HepG2 (cell line): ENCODE data around the gene TMCC2. TPM values are rescaled to one million over a fixed set of nuclear protein-coding genes. Genes with fewer than 3 reads are reported as not detected.

ENCODE experiments used
- ARID5B ChIP-seq: IDR thresholded peaks from 2 replicates; pipeline ENCODE4 v1.4.0; 2020; ENCODE audit warnings: mild to moderate bottlenecking, missing genetic modification reagents
- HNF4A ChIP-seq: sonication (generic); formaldehyde crosslinking; IDR thresholded peaks from 2 replicates; pipeline ENCODE4 v1.4.0; 2020; ENCODE audit warnings: missing genetic modification reagents
- RFX3 ChIP-seq: IDR thresholded peaks from 2 replicates; pipeline ENCODE4 v1.6.1; 2016; ENCODE audit warnings: missing biosample characterization, missing genetic modification reagents
- ZMAT3 ChIP-seq: sonication (generic); formaldehyde crosslinking; conservative IDR thresholded peaks from 2 replicates; pipeline ENCODE4 v1.7.0; 2021; ENCODE audit warnings: missing genetic modification reagents
- ZNF138 ChIP-seq: sonication (generic); formaldehyde crosslinking; IDR thresholded peaks from 2 replicates; pipeline ENCODE4 v1.5.0; 2020; ENCODE audit warnings: mild to moderate bottlenecking, low read depth, missing genetic modification reagents
- ZNF580 ChIP-seq: IDR thresholded peaks from 2 replicates; pipeline ENCODE4 v1.6.1; 2016; ENCODE audit warnings: low read depth, borderline replicate concordance
- ZNF788 ChIP-seq: sonication (generic); formaldehyde crosslinking; IDR thresholded peaks from 2 replicates; pipeline ENCODE4 v1.5.0; 2020; ENCODE audit warnings: mild to moderate bottlenecking, missing genetic modification reagents, borderline replicate concordance
- polyA plus RNA-seq, 8 experiments: library from polyadenylated mRNA; depleted of rRNA in 3 of 8; stranded (reverse) in 7 of 8; unstranded in 1 of 8; fragments of >200 nt; fragmentation: Illumina TruSeq in 4 of 8; extraction: Trizol in 4 of 8; gene quantifications; 2 replicates each; pipeline versions ENCODE4 v1.2.1 to v1.2.3, GENCODE V29; 2011 to 2016; ENCODE audit warnings: low read depth in 4 of 8, missing spikeins in 1 of 8, mixed read lengths in 1 of 8; ENCODE audit not compliant: insufficient read depth in 1 of 8
- total RNA-seq, 5 experiments: library from RNA; depleted of rRNA; stranded (reverse); fragments of >200 nt; fragmentation: Illumina TruSeq; extraction: Trizol; gene quantifications; 2 replicates each; pipeline ENCODE4 v1.2.3, GENCODE V29; 2016; ENCODE audit warnings: low read depth in 1 of 5

Gene TMCC2
- total and polyA plus RNA-seq, 2 of the 13 experiments (the other 11 are each of a cell fraction or from before 2014, with no cell fraction given) = 0.12 to 0.24 TPM

- TF ChIP-seq ZMAT3 (CRISPR knock-in tag) = no peak
- TF ChIP-seq RFX3 (CRISPR knock-in tag) = no peak
- TF ChIP-seq ZNF788 (CRISPR knock-in tag) = peak; percentile 51; the same call in 1 of the 2 replicates
- no peak for TF ChIP-seq ZNF138 (CRISPR knock-in tag)
- no peak; the same call in 1 of the 2 replicates for TF ChIP-seq ZNF580 (CRISPR knock-in tag)
- TF ChIP-seq HNF4A = peak; percentile 21; the same call in 1 of the 2 replicates
- peak; percentile 55 for TF ChIP-seq ARID5B
- TF ChIP-seq, all 625 proteins: peak for 72
Observed at GRCh38 chr1:205318231-205318991, 90.7 kb downstream of the TMCC2 start (continued).
